Activated B cell treated with CpG ODN at 0.5 μM for 24 hours (primary cell): ENCODE measurements around the gene PTRH1. TPM values are rescaled to one million over a fixed set of nuclear protein-coding genes. Genes with fewer than 3 reads are reported as not detected.

Experiments
- ATAC-seq: fragments of 200-7000 bp; cut with Tn5 transposase; one replicate; pipeline ENCODE4 v1.10.0; 2021; ENCODE audit warnings: low read depth, mild to moderate bottlenecking, moderate library complexity
- CTCF ChIA-PET: fragments of 350-600 bp; sonication (Branson Sonifier 250); formaldehyde crosslinking; loops from one replicate; lab custom pipeline; 2021; ENCODE audit warnings: antibody characterized with exemption; lab: Charles Lee
- POLR2A ChIA-PET: fragments of 350-600 bp; sonication (Branson Sonifier 250); formaldehyde crosslinking; loops from one replicate; lab custom pipeline; 2021; ENCODE audit warnings: antibody characterized with exemption; lab: Charles Lee
- DNase-seq: peaks from one replicate; pipeline ENCODE4 v3.0.0; 2022
- H3K27ac Mint-ChIP-seq: one replicate; pipeline ENCODE4 v1.8.0; 2020; ENCODE audit warnings: mixed read lengths
- H3K27me3 Mint-ChIP-seq: one replicate; pipeline ENCODE4 v1.8.0; 2021; ENCODE audit warnings: mixed read lengths
- H3K36me3 Mint-ChIP-seq: one replicate; pipeline ENCODE4 v1.8.0; 2021; ENCODE audit warnings: low read depth, mixed read lengths
- H3K4me1 Mint-ChIP-seq: one replicate; pipeline ENCODE4 v1.8.0; 2021; ENCODE audit warnings: mixed read lengths
- H3K4me3 Mint-ChIP-seq: one replicate; pipeline ENCODE4 v1.8.0; 2020; ENCODE audit warnings: mild to moderate bottlenecking, mixed read lengths
- H3K9me3 Mint-ChIP-seq: one replicate; pipeline ENCODE4 v1.8.0; 2020; ENCODE audit warnings: mixed read lengths
- CTCF ChIP-seq: fragments of 200-600 bp; IDR thresholded peaks from one replicate; pipeline ENCODE4 v1.8.0; 2022; ENCODE audit warnings: antibody characterized with exemption, mild to moderate bottlenecking
- intact Hi-C: fragments of 100-400 bp; cut with micrococcal nuclease; formaldehyde crosslinking; loops from one replicate; pipeline ENCODE4 v1.15.1; 2024
- total RNA-seq: library from RNA; stranded (reverse); gene quantifications from 2 replicates; pipeline ENCODE4 v1.2.3, GENCODE V29; 2022

Gene PTRH1
- total RNA-seq, 1 donor from 2014 or later, result 12.7 TPM

GRCh38 chr9:127731938-127732337 is 16.5 kb upstream of the PTRH1 start:
- CTCF ChIA-PET, result interaction anchor here (0.7 to 1.0 kb wide), 2 partner anchors 53 to 54 kb away, joined by 3 read pairs; partner anchors contain the start of gene CDK9
- no peak overlapping the region for H3K27ac Mint-ChIP-seq
- POLR2A ChIA-PET, result no interaction called here
- H3K9me3 Mint-ChIP-seq, result no peaks in the 10 kb centered on the region
- ATAC-seq, result no peak
- no peak overlapping the region for H3K4me3 Mint-ChIP-seq
- TF ChIP-seq CTCF, result no peak
- DNase-seq, result no peak
- intact Hi-C loops, result no loop called here
- H3K27me3 Mint-ChIP-seq, result no peaks in the 10 kb centered on the region
- H3K36me3 Mint-ChIP-seq, result peaks cover 9% of the 10 kb centered on the region
- H3K4me1 Mint-ChIP-seq, result peaks cover 13% of the 10 kb centered on the region

- Mint-ChIP-seq H3K27me3 (no peaks in the 10 kb centered on the region), H3K4me1 (peaks cover 13% of the 10 kb centered on the region), H3K9me3 (no peaks in the 10 kb centered on the region), H3K36me3 (peaks cover 9% of the 10 kb centered on the region), H3K4me3 (no peak overlapping the region), H3K27ac (no peak overlapping the region)
- no peak for ATAC-seq
- DNase-seq, result no peak
- POLR2A ChIA-PET, result no interaction called here
- no peak for TF ChIP-seq CTCF
- CTCF ChIA-PET, result interaction anchor here (1.0 kb wide), 1 partner anchor 55 kb away, joined by 3 read pairs; the partner anchor contains the start of gene CDK9
- intact Hi-C loops, result no loop called here
These were observed 15.4 kb upstream of the PTRH1 start for GRCh38 chr9:127730799-127731410.

GRCh38 chr9:127730262-127730661 is 14.8 kb upstream of the PTRH1 start:
- POLR2A ChIA-PET, result interaction anchor here (1.2 kb wide), 1 partner anchor 15 kb away, joined by 4 read pairs; the partner anchor contains the start of genes PTRH1 and TTC16
- DNase-seq, result no peak

GRCh38 chr9:127729522-127730256 is 14.2 kb upstream of the PTRH1 start:
- POLR2A ChIA-PET, result interaction anchor here (0.7 to 1.2 kb wide), 2 partner anchors 13 to 14 kb away, joined by 3 to 4 read pairs; partner anchors contain the start of genes PTRH1 and TTC16
- intact Hi-C loops, result no loop called here
- H3K4me3 Mint-ChIP-seq, result no peak overlapping the region
- H3K27ac Mint-ChIP-seq, result no peak overlapping the region
- DNase-seq, result no peak
- no peak for ATAC-seq
- no peaks in the 10 kb centered on the region for H3K9me3 Mint-ChIP-seq
- peaks cover 8% of the 10 kb centered on the region for H3K4me1 Mint-ChIP-seq
- TF ChIP-seq CTCF, result no peak
- H3K27me3 Mint-ChIP-seq, result no peaks in the 10 kb centered on the region
- CTCF ChIA-PET, result no interaction called here
- peaks cover 9% of the 10 kb centered on the region for H3K36me3 Mint-ChIP-seq

More at GRCh38 chr9:127730262-127730661, 14.8 kb upstream of the PTRH1 start:
- CTCF ChIA-PET, result no interaction called here
- intact Hi-C loops, result no loop called here
- Mint-ChIP-seq H3K4me1 (peaks cover 9% of the 10 kb centered on the region), H3K4me3 (no peak overlapping the region), H3K9me3 (no peaks in the 10 kb centered on the region), H3K36me3 (peaks cover 9% of the 10 kb centered on the region), H3K27ac (no peak overlapping the region), H3K27me3 (no peaks in the 10 kb centered on the region)
- no peak for ATAC-seq
- TF ChIP-seq CTCF, result no peak

GRCh38 chr9:127728808-127729207 is 13.3 kb upstream of the PTRH1 start:
- intact Hi-C loops, result no loop called here
- no peaks in the 10 kb centered on the region for H3K9me3 Mint-ChIP-seq
- H3K4me1 Mint-ChIP-seq, result peaks cover 2% of the 10 kb centered on the region
- ATAC-seq (no peak), DNase-seq (no peak)
- no peak for TF ChIP-seq CTCF
- H3K27me3 Mint-ChIP-seq, result peaks cover 4% of the 10 kb centered on the region
- H3K36me3 Mint-ChIP-seq, result peaks cover 9% of the 10 kb centered on the region
- no peak overlapping the region for H3K4me3 Mint-ChIP-seq
- H3K27ac Mint-ChIP-seq, result no peak overlapping the region
- ChIA-PET POLR2A (interaction anchor here (0.6 to 0.7 kb wide), 2 partner anchors 14 to 103 kb away, joined by 3 to 8 read pairs; no protein-coding TSS in a partner anchor), CTCF (no interaction called here)
